HG02678 (cell line): ENCODE results near the gene NR1I3.
A peak's percentile ranks its signal among the peaks of the same experiment; 100 is the strongest.

Experiments used
- ATAC-seq: cut with Tn5 transposase; IDR thresholded peaks from one replicate; pipeline ENCODE4 v1.9.1; 2021; ENCODE audit warnings: mild to moderate bottlenecking, moderate library complexity; ENCODE audit not compliant: unreplicated experiment

Gene NR1I3

DNA sequence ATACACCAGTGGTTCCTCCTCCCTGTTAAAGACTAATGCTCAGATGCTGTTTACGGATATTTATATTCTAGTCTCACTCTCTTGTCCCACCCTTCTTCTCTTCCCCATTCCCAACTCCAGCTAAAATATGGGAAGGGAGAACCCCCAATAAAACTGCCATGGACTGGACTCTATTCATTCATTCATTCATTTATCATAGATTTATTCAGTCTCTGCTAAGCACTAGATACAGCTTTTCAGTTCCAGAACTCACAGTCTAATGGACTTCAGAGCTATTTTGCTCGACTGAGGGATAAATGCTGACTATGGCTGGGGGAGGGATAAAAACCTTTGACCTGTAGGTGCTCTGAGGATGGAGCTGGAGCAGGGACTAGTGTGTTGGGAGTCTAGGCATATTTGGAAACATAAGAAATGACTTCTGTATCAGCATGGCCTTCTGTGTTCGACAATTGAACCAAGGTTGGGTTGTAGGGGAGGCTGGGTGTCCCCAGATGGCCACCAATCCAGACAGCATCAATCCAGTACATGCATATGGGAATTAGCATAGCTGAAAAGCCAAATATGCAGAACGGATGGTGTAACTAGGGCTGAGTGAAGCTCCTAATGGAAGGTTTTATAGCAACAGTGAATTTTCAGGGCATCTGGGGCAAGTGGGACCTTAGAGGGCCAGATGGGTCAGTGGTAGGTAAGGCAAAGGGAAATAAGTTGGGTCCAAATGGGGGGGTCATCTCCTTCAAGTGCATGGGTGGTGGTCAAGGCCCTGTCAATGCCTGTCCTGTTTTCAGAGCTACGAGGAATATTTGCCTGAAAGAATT lies 18.7 kb downstream of the NR1I3 start:
- no peak for ATAC-seq

DNA sequence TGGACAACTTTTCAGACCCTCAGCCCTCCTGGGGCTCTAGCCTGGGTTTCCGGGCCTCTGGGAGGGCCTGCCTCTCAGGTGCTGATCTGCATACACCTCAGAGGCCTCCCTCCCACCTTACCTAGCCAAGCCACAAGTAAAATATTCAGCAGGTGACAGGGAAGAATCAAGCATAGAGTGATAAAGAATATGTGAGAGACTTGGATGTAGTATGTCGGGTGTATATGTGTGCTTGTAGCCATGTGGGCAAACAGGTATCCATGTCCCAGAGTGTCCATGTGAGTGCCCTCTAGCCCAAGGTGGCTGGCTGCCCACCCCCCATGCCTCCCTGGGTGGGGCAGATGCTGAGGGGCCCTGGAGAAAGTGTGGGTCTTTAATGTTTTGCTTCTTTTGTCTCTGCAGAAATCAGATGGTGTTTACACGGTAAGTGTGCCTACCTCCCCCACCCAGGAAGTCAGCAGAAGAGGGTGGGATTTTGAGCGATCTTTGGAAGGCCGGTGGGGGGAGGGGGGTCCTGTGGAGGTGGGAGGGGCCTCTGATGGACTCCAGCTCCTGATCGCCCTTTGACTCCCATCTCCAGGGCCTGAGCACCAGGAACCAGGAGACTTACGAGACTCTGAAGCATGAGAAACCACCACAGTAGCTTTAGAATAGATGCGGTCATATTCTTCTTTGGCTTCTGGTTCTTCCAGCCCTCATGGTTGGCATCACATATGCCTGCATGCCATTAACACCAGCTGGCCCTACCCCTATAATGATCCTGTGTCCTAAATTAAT lies 19.5 kb downstream of the NR1I3 start:
- ATAC-seq = no peak

DNA sequence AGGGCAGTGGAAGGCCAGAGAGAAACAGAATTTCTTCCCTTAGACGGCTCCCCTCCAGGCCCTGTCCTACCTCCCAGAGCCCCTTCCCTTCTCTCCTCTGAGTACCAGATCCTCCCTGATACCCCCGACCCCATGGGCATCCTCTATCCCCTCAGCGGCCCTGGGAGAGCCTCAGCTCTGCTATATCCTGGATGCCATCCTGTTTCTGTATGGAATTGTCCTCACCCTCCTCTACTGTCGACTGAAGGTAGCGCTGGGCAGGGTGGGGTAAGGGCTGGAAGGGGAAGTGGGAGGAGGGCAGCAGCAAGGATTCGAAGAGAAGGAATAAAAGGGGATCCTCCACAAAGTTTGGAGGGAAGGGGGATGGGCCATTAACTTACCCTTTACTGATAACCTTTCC lies 20.2 kb downstream of the NR1I3 start:
- no peak for ATAC-seq

DNA sequence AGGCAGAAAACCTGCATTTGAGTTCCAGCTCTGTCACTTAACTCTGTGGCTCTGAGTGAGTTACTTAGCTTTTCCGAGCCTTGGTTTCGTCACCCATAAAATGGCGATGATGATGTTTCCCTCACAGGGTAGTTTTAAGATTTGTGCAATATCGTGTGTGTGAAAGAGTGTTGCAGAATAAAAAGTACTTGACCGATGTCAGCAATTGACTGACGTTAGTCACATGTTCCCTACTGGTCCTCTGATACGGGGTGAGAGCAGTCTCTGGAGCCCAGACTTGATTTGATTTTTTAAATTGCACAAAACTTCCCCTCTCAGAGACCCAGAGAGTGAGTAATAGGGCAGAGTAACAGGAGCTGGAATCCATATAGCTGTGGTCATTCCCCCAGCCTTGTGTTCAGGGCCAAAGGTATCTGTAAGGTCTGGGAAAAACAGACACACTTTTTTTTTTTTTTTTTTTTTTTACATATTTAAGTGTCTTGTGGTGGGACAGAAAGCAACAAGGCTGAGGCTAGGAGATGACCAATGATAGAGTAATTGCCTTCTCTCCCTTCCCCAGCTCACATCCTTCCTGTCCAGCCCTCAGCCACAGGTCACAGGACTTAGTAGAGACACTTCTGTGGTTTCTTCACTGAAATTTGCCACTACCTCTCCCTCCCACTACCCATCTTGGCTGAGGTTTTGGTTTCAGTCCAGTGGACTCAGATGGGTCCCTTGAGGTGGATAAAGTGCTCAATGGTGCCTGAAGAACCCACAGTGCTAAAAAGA lies 20.9 kb downstream of the NR1I3 start:
- ATAC-seq = peak; percentile 92

DNA sequence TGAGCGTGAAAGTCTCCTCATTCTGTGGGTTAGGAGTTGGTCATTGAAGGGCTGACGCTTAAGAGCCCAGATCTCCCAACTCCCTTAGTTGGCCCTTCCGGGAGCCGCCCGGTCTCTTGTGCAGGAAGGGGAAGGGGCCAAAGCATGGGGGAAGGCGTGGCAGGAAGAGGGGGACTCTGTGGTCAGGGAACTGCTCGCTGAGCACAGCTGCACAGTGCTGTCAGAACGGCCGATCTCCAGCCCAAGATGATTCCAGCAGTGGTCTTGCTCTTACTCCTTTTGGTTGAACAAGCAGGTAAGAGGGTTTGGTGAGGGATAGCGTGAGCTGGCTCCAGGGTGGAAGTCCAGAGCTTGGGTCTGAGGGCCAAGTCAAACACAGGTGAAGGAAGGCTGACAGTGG lies 22.9 kb downstream of the NR1I3 start, which contains the start of gene FCER1G:
FCER1G (plus strand) TSS at position 220 of the 400 bp plus-strand sequence; CDS start at position 247, 27 bp downstream.
- ATAC-seq = no peak

DNA sequence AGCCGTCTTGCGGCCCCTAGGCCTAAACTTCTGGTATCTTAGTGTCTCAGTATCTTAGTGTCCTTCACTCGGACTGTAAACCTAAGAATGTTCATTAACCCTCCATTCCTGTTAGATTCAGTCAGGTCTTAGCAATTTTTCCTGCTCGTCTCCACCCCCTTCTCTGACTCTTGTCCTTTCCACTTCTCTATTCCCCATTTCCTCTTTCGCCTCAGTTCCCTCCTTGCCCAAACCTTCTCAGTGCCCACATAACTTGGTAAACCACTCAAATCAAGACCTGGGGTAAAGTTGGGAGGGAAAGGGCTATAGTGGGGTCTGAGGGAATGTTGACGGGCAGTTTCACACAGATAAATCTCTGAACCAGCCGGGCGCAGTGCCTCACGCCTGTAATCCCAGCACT lies 23.6 kb downstream of the NR1I3 start:
- no peak for ATAC-seq

DNA sequence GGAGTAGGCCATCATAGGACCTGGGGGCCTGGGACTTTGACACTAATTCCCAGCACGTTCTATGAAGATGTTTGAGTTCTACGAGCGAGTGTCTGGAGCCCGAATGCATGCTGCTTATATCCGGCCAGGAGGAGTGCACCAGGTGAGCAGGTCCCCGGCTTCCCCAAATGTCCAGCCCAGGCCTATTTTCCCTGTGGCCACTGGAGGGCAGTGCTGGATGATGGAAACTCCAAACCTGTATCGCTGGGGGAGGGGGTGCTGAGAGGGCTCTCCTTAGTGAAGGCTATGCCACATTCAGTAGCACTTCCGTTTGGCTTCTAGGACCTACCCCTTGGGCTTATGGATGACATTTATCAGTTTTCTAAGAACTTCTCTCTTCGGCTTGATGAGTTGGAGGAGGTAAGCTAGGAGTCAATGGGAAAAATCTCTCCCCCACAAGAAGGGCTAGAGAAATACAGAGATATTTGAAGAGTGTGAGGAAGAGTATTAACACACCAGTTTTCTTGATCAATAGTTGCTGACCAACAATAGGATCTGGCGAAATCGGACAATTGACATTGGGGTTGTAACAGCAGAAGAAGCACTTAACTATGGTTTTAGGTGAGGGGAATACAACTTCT lies 28.1 kb downstream of the NR1I3 start:
- peak; percentile 66 for ATAC-seq

DNA sequence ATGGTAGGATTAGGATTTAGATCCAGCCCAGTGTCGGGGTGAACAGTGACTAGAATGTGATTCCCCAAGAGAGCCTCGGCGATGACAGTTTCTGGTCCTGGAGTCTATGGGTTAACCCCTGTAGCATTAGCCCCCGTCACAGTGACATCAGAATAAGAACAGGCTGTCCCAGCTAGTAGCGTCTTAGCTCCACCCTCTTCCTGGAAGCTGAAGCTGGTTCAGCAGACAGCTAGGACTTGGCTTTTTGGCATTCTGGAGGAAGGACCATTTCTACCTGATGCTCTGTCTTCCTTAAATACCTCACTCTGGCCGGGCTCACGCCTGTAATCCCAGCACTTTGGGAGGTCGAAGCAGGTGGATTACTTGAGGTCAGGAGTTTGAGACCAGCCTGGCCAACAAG lies 30.8 kb downstream of the NR1I3 start:
- no peak for ATAC-seq

DNA sequence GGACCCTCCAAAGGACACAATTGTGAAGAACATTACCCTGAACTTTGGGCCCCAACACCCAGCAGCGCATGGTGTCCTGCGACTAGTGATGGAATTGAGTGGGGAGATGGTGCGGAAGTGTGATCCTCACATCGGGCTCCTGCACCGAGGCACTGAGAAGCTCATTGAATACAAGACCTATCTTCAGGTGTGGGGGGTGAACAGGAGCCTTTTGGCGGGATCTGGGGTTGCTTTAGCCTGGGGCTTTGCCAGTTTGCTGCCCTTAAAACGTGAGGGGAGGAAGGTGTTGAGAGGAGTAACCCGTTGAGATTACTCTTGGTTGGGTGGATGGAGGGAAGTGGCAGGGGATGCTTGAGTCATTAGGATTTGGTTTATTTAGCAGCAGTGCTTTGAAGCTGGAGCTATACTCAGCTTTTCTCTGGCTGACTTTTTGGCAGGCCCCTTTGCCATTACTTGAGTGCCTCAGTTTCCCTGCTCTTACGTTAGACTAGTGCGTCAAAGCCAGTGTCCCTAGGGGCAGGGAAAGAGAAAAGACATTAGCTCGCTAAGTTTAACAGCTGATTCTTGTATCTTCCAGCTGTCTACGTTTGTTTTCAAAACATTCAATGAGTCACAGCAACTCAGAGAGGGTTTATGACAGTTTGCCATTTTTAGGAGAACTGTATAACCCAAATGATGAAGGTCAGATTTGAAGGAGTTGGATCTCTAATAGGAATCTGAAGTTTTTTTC lies 31.4 kb downstream of the NR1I3 start:
- no peak for ATAC-seq

DNA sequence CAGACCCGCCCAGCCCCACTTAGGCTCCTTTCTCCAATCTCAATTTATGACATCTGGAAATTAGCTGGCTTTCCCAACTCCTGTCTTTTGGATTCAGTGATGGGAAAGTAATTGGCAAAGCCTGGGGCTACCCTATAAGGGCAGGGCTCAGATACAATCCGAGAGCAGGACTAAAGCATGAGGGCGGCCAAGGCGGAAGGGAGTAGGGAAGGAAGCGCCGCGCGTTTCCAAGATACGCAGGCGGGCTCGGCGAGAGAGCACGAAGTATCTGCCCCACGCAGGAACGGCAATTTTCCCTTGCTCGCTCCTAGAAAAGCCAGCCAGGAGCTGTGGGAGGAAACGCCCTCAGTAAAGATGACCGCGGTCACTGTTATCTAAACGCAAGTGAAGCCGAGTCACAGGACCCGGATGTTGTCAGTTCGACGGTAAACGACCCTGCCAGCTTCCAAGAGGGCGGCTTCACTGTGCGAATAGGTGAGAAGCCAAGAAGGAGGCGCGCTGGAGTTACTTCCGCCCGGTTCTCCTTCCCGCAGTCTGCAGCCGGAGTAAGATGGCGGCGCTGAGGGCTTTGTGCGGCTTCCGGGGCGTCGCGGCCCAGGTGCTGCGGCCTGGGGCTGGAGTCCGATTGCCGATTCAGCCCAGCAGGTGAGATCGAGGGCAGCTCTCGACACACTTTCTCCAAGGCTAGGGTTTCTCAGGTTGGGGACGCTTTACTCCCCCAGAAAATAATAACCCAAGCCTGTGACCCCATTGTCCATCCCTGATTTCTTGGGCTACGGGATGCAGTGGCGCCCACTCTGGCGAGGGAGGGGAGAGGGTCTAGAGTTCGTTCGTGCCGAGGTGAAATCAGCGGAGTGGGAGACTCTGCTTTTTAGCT lies 35.9 kb downstream of the NR1I3 start, which contains the start of gene NDUFS2:
NDUFS2 (plus strand) TSS at position 532 of the 877 bp plus-strand sequence; CDS start at position 551, 19 bp downstream.
- ATAC-seq = peak; percentile 97

DNA sequence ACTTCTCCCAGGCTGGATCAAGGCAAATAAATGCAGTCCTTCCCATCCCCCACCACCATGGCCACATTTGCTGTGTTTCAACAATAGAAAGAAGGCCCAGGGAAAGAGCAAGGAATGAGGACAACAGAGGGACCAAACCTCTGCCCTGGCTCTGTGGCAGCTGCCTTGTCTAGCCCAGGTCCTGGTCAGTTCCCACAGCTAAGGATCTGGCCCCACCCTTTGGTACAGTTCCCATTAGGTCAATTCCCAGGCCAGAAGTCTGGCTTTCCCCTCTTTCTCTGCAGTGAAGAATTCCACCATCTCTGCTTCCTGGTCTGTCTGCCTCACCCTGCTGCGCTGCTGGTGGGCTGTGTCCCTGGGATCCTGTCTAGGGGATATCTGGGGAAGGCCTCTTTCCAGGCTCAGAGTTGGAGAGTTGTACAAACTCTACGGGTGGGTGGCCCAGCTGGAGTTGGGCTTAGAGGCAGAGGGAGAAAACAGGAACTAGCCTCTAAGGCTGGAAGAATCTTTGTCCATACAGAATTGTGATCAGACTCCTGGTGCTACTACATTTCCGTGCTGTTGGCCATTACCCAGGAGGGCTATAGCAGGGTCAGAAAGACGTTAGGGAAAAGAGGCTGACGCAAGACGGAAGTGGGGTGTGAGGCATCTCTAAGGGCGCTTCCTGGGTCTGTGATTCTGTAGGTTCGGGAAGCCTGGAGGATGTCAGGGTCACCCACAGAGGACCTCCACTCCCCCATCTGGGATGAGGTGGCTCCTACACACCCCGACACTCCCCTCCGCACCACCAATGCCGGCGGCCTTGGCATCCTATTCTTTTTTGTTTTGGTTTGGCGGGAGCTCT lies 36.8 kb downstream of the NR1I3 start:
- ATAC-seq = no peak

DNA sequence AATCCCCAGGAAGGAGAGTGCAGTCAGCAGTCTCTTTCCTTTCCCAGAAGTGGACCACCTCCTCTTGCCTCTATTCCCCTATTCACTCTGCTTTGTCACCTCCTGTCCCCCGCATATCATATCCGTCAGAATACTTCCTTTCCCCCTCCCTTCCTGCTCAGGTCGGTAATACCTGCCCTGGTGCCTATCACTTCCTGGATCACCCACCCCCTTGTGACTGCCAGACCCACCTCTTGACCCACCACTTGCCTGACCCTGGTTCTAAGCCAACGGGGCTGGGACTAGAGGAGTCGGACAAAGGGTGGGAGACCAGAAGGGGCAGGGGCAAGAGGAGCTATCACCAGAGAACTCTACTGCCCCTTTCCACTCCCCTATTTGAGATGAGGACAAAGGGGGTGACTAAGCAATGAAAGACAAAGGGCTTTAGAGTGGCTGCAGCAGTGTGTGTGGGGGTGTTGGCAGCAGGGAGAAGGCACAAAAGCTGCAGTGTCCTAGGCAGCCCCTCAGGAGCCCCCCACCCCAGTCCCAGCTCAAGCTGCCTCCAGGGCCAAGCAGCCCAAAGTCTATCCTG lies 37.5 kb downstream of the NR1I3 start:
- no peak for ATAC-seq

DNA sequence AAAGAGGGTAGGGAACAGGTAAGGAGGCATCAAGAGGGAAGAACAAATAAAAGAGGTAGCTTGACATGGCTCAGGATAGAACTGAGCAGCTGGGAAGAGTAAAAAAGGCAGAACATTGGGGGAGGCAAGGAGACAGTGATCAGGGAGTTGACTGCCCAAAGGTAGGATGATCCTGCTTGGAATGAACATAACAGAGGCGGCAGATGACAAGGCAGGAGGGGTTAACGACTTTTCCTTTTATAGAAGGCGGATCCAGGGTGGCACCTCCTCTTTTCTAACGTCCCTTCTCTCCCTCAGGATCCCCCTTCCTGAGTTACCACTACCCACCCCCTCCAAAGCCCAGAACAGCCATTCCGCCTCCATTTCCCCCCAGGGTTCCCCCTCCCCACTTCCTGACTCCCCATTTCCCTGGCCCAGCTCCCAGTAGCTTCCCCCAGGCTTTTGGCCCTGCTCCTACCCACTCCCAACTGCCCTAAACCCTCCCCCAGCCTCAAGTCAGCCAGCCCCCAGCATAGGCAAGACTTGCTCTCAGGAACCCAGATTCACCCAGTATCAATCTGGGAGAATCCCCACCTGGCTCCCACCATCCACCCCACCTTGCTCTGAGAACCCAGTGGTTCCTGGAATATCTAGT lies 38.4 kb downstream of the NR1I3 start:
- ATAC-seq = no peak

DNA sequence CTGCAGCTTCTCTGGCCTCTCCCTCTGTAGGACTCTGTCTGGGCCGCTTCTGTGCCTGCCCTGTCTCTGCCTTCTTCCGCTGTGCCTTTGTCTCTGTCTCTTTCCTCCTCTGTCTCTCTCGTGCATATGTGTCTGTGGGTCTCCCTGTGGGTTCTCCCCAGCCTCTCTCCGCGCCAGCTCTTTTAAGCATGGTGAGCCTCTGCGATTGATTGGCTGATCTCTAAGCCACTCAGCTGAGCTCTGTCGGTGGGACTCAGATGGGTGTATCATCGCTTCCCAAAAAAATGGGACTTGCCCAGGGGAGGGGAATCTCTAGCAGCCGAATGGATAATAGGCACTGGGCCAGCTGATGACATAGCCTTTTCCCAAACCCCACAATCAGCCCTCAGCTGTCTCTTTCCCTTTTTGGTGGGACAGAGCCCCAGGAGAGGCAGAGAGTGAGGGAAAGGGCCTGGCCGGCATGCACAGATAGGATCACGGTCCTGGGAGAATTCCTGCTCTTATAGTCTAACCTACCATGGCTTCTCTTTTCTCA lies 39.0 kb downstream of the NR1I3 start, which contains the start of gene ADAMTS4:
ADAMTS4 (minus strand) TSS at position 158 of the 535 bp plus-strand sequence. CDS start 427 bp downstream, outside the sequence.
- ATAC-seq = no peak

DNA sequence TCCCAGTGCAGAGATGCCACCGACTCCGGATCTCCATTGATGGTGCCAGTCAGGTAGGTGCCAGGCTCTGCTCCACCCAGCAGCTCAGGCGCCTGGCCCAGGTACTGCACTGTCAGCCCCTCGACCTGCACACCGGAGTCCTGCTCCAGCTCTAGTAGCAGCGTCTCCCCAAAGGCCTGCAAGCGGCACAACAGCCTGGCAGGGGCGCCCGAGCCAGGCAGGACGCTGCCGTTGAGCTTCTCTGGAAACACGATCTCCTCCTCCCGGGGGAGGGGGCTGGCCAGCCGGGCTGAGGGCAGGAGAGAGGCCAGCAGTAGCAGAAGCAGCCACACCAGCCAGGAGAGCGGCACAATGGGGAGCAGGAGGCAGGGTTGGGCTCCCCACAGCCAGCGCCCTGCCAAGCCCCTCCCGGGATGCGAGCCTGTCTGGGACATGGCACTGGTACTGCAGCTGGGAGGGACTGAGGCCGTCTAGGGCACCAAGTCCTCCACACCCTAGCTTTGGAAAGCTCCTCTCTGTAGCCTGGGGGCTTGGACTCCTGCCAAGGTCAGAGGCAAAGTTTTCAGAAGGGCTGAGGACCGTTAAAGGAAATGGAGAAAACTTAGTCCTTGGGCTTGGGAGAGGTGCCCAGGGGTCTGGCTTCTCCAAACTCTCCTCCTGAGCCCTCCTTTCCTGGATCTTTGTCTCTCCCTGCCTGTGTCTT lies 39.7 kb downstream of the NR1I3 start:
- ATAC-seq = no peak

DNA sequence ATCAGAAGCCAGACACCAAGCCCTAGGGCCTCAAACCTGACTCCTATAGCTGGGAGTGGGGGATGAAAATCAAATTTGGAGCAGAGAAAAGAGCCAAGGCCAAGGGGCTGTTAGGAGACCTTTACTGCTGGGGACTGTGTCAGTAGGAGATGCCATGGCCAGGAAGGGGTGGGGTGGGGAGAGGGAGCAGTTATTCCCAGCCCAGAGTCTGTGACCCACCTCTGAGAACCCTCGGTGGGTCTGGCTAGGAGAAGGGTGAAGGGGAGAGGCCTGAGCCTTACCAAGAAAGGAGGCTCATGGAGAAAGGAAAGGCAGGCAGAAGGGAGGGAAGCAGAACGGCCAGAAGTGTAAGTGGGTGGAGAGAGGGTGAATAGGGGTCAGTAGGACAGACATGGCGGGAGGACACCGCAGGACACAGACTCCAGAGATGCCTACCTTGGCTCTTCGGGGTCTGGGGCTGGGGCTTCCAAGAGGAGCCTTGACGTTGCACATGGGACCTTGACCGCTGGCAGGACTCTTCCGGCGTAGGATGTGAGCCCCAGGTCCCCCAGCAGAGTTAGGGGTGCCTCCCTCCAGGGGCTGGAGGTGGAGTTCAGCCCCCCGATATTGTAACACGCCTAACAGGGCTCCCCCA lies 40.3 kb downstream of the NR1I3 start:
- ATAC-seq = no peak
